GM21515 (cell line): ENCODE measurements around the gene OR6X1.
"Not testable (repeated sequence)": the region's sequence is repeated elsewhere in the genome, so short reads cannot be mapped to it uniquely, and the experiment has no call there.

Experiments
- ATAC-seq: cut with Tn5 transposase; IDR thresholded peaks from one replicate; pipeline ENCODE4 v1.9.1; 2021; ENCODE audit not compliant: unreplicated experiment

Gene OR6X1

GRCh38 chr11:123755344-123755743 is 1.0 kb upstream of the OR6X1 start:
- no peak for ATAC-seq

DNA sequence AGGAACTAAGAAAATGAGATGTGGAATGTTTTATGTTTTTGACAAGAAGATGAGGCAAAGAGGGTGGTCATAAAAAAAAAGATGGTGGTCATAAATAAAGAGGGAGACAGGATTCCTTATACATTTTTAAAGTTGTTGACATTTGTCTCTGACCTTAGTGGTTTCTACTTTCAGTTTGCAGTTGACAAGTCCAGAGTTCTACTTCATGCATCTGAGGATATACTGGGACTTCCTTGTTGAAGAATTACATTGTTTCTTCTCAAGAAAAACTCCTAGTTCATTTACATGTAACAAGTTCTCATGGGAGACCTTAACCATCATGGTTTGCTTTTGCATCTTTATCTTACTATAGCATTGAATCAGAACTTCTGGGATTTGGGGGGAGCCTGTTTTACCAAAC is 1.2 kb downstream of the OR6X1 start:
- ATAC-seq: no peak

- ATAC-seq: no peak
These were observed 2.5 kb downstream of the OR6X1 start for GRCh38 chr11:123751781-123752180.

- ATAC-seq: not testable (repeated sequence)
These were observed 6.0 kb downstream of the OR6X1 start for GRCh38 chr11:123748349-123748748.

DNA sequence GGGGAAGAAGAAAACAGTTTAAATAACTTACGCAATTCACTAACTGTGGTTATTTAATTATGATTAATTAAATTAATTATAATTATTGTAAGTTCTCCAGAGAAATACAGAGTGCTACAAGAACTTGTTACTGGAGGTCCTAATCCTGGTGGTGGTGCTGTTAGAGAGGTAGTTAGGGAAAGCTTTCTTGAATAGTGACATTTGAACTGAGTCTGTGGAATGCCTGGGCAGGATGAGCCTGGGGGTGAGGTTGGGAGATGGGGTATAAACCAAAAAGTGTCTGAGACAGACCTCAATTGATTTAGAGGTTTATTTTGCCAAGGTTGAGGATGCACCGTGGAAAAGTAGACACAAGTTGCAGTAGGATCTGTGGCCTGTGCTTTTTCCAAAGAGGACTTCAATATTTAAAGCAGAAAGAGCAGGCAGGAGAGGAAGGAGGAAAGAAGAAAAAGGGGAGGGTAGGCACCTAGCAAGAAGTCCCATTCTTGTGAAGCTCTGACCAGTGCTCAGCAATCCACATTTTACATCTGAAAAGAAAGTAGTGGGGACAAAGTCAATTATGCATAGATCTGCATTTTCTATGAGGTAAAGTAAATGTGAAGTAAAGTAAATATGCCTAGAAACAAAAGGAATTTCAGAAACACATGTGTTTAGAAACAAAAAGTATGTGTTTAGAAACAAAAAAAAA is 8.4 kb downstream of the OR6X1 start:
- ATAC-seq: no peak

- no peak for ATAC-seq
These were observed 11.6 kb downstream of the OR6X1 start for GRCh38 chr11:123742724-123743120.

GRCh38 chr11:123742031-123742723 is 12.1 kb downstream of the OR6X1 start:
- peak; percentile 7 for ATAC-seq

DNA sequence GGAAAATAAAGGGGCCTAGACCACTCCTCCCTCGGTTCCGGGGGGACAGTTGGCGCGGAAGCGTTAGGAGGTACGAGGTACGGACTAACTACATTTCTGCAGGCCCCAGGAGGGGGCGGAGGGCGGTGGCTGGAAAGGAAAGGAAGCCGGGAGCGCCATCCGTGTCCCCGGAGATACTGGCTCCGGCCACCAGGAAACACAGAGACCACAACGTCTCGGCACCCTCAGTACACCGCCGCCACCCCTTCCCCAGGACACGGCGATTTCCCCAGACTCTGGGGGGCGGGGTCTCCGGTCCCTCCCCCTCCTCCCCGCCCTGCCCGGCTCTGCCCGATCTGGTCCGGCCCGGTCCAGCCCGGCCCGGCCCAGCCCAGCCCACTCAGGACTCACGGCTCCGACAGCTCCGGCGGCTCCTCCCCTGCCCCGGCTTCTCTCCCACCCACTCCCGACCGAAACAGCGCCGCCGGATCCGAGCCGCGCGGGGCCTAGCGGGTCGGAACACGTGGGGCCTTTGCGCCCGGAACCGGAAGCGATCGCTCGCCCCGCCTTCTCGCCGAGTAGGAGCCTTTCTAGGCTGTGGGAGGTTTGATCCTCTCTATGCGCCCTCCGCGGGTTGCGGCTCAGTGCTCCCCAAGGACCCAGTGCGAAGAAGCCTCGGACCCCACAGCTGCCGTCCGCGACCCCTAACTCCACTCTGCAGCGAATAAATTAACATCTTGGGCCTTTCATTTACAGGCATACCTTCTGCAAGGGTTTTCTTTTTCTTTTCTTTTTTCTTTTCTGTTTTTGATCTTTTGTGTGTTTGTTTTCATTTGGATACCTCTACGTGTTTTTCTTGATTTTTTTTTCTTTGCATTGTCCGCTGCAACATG is 12.9 kb downstream of the OR6X1 start, which contains the start of gene ZNF202:
ZNF202 (minus strand) TSS at position 502 of the 872 bp plus-strand sequence. CDS start 10,772 bp downstream, outside the sequence.
- ATAC-seq: peak; percentile 99

- no peak for ATAC-seq
These were observed 13.5 kb downstream of the OR6X1 start for GRCh38 chr11:123740787-123741158.

DNA sequence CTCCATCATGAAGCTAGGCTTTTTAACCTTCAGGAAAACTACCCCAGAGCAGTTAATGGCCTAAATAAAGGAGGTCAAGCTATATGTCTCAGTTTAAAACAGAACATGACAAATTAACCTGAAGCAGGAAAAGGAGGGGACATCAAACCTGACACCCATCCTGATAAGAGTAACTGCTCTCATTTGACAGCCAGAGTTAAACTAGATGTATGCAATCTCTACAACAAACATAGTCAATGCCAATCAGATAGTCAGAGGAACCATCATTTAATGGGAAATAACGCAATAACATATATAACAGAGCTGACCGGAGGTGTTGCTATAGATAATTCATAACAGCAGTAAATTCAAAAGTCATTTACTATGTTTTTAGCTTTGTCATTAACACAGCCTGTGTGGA is 15.9 kb downstream of the OR6X1 start:
- ATAC-seq: no peak

- ATAC-seq: no peak
These were observed 17.5 kb downstream of the OR6X1 start for GRCh38 chr11:123736769-123737168.

- no peak for ATAC-seq
These were observed 24.7 kb downstream of the OR6X1 start for GRCh38 chr11:123729602-123730001.

GRCh38 chr11:123725995-123726655 is 28.2 kb downstream of the OR6X1 start:
- ATAC-seq: no peak

GRCh38 chr11:123719452-123719851 is 34.9 kb downstream of the OR6X1 start:
- no peak for ATAC-seq

DNA sequence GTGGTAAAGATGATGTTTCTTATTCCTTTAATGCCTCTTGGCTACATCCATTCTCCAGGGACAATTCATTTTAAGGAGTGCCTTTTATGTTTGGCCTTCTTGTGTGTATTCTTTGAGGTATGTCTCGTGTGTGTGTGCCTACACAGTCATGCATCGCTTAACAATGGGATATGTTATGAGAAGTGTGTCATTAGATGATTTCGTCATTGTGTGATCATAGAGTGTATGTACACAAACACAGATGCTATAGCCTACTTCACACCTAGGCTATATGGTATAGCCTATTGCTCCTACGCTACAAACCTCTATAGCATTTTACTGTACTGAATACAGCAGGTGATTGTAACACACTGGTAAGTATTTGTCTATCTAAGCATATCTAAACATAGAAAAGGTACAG is 35.8 kb downstream of the OR6X1 start:
- no peak for ATAC-seq

GRCh38 chr11:123718063-123718462 is 36.3 kb downstream of the OR6X1 start:
- no peak for ATAC-seq

DNA sequence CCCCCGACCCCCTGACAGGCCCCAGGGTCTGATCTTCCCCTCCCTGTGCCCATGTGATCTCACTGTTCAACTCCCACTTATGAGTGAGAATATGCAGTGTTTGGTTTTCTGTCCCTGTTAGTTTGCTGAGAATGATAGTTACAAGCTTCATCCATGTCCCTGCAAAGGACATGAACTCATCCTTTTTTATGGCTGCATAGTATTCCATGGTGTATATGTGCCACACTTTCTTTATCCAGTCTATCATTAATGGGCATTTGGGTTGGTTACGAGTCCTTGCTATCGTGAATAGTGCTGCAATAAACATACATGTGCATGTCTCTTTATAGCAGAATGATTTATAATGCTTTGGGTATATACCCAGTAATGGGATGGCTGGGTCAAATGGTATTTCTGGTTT is 41.7 kb downstream of the OR6X1 start:
- not testable (repeated sequence) for ATAC-seq

GRCh38 chr11:123707606-123708205 is 46.6 kb downstream of the OR6X1 start:
- no peak for ATAC-seq

- ATAC-seq: no peak
These were observed 47.1 kb downstream of the OR6X1 start for GRCh38 chr11:123707206-123707605.

DNA sequence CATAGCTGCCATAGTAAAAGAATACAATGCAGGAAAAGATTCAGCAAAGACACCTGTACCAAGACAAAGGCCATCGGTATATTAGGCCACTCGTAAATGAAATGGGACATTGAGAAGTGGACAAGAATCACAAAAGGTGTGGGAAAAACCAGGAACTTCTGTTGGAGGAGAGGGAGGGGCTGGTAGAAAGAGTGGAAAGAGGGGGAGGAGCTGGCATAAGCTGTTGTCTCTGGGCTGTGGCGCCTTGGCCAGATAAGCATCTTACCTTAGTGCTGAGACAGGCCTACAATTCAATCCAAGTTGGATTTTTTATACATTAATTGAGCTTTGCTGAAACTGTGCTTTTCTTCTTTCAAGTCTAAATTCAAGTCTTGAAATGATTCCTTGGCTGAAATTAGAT is 50.0 kb downstream of the OR6X1 start:
- no peak for ATAC-seq
